BLaER1 treated with 17β-estradiol and CSF1 and Interleukin-3, amounts not matched to agents 10 nM and 100 nM (cell line): ENCODE results near the gene ABCA1.

Experiments
- H3K27ac ChIP-seq, 11 experiments: shearing (Covaris generic); formaldehyde crosslinking; 2 replicates each; pipeline ENCODE4 v1.8.1; 2022
- H3K27me3 ChIP-seq, 11 experiments: shearing (Covaris generic); formaldehyde crosslinking; 2 replicates each; pipeline ENCODE4 v1.8.1; 2022
- H3K36me3 ChIP-seq, 11 experiments: shearing (Covaris generic); formaldehyde crosslinking; 2 replicates each; pipeline ENCODE4 v1.8.1; 2022
- H3K4me1 ChIP-seq, 10 experiments: shearing (Covaris generic); formaldehyde crosslinking; 2 replicates each; pipeline ENCODE4 v1.8.1; 2022
- H3K4me2 ChIP-seq, 11 experiments: shearing (Covaris generic); formaldehyde crosslinking; 2 replicates each; pipeline ENCODE4 v1.8.1; 2022
- H3K4me3 ChIP-seq, 10 experiments: shearing (Covaris generic); formaldehyde crosslinking; 2 replicates each; pipeline ENCODE4 v1.8.1; 2022
- H3K9ac ChIP-seq, 11 experiments: shearing (Covaris generic); formaldehyde crosslinking; 2 replicates each; pipeline ENCODE4 v1.8.1; 2022
- H3K9me3 ChIP-seq, 11 experiments: shearing (Covaris generic); formaldehyde crosslinking; replicated peaks in 1 of 11; 2 replicates each; pipeline ENCODE4 v1.8.1; 2022
- H4K20me1 ChIP-seq, 11 experiments: shearing (Covaris generic); formaldehyde crosslinking; 2 replicates each; pipeline ENCODE4 v1.8.1; 2022
- Cebpa-rat ChIP-seq, 11 experiments: shearing (Covaris generic); IDR thresholded peaks; 2 replicates each; pipeline ENCODE4 v1.8.1; 2022

The ABCA1 gene

GRCh38 chr9:104876587-104876986, 51.4 kb downstream of the ABCA1 start:
- Histone ChIP-seq H4K20me1 (peaks cover 8 to 100% (median 47%) of the 10 kb centered on the region in 11 experiments; a peak in 18 of 22 replicates), H3K36me3 (peaks cover 84 to 100% (median 97%) of the 10 kb centered on the region in 11 experiments)

GRCh38 chr9:104875897-104876296, 52.1 kb downstream of the ABCA1 start:
- no peak for TF ChIP-seq Cebpa-rat (IDR thresholded peaks at IDR 0.05)
- Histone ChIP-seq H3K4me1 (peaks cover 34 to 100% (median 49%) of the 10 kb centered on the region in 10 experiments), H3K27me3 (no peaks in the 10 kb centered on the region), H4K20me1 (peaks cover 5 to 100% (median 40%) of the 10 kb centered on the region in 11 experiments; a peak in 17 of 22 replicates), H3K4me2 (peak overlapping the region in 5 of 11 experiments; percentile 3 to 87 (median 44); a peak in 8 of 22 replicates), H3K27ac (peak overlapping the region in 10 of 11 experiments; percentile 12 to 94 (median 28); a peak in 11 of 22 replicates), H3K9me3 (peaks cover 0 to 29% (median 21%) of the 10 kb centered on the region in 11 experiments; a peak in 15 of 22 replicates), H3K9ac (peak overlapping the region in 2 of 11 experiments; percentile 33 to 40; a peak in 2 of 22 replicates), H3K4me3 (no peak overlapping the region), H3K36me3 (peaks cover 84 to 99% (median 97%) of the 10 kb centered on the region in 11 experiments)

More at GRCh38 chr9:104876587-104876986, 51.4 kb downstream of the ABCA1 start:
- Histone ChIP-seq H3K4me3 (no peak overlapping the region), H3K4me2 (peak overlapping the region in 3 of 11 experiments; percentile 44 to 87 (median 80); a peak in 6 of 22 replicates), H3K9ac (peak overlapping the region in 2 of 11 experiments; percentile 18 to 57; a peak in 4 of 22 replicates), H3K27ac (peak overlapping the region in 10 of 11 experiments; percentile 0 to 94 (median 28); a peak in 13 of 22 replicates), H3K9me3 (peaks cover 0 to 29% (median 21%) of the 10 kb centered on the region in 11 experiments; a peak in 15 of 22 replicates), H3K27me3 (no peaks in the 10 kb centered on the region), H3K4me1 (peaks cover 27 to 98% (median 42%) of the 10 kb centered on the region in 10 experiments)
- no peak for TF ChIP-seq Cebpa-rat (IDR thresholded peaks at IDR 0.05)

GRCh38 chr9:104875320-104875719, 52.6 kb downstream of the ABCA1 start:
- no peak for TF ChIP-seq Cebpa-rat (IDR thresholded peaks at IDR 0.05)
- H3K4me1 ChIP-seq = peaks cover 40 to 100% (median 54%) of the 10 kb centered on the region in 10 experiments
- H4K20me1 ChIP-seq = peaks cover 5 to 98% (median 34%) of the 10 kb centered on the region in 11 experiments; a peak in 17 of 22 replicates

DNA sequence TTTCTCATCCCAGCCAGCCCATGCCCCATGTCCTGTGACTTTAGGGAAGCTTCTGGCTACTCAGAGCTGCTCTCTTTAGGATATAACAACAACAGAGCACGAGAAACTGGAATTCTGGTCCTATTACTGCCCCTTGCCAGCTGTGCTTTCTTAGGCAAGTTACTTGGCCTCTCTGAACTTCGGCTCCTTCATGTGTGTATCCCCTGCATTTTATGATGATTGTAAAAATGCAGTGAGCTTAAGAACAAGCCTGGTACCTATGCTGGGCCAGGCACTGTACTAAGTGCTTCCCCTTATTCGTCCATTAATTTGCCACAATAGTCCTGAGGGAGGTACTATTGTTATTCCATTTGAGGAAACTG, 54.5 kb downstream of the ABCA1 start:
- Histone ChIP-seq H3K4me3 (peak overlapping the region in 4 of 10 experiments; percentile 2 to 22 (median 8); a peak in 1 of 20 replicates), H3K9me3 (peaks cover 0 to 29% (median 21%) of the 10 kb centered on the region in 11 experiments; a peak in 15 of 22 replicates), H3K4me2 (peak overlapping the region; percentile 21 to 91 (median 82)), H4K20me1 (peaks cover 0 to 94% (median 25%) of the 10 kb centered on the region in 11 experiments; a peak in 14 of 22 replicates), H3K4me1 (peaks cover 57 to 97% (median 71%) of the 10 kb centered on the region in 10 experiments), H3K27ac (peak overlapping the region; percentile 90 to 99 (median 95)), H3K36me3 (peaks cover 75 to 92% (median 84%) of the 10 kb centered on the region in 11 experiments), H3K9ac (peak overlapping the region; percentile 27 to 87 (median 71)), H3K27me3 (no peaks in the 10 kb centered on the region)
- no peak; a peak in 1 of 22 replicates for TF ChIP-seq Cebpa-rat (IDR thresholded peaks at IDR 0.05)

More at GRCh38 chr9:104875320-104875719, 52.6 kb downstream of the ABCA1 start:
- peak overlapping the region in 10 of 11 experiments; percentile 12 to 94 (median 28); a peak in 15 of 22 replicates for H3K27ac ChIP-seq
- peaks cover 81 to 99% (median 94%) of the 10 kb centered on the region in 11 experiments for H3K36me3 ChIP-seq
- H3K9ac ChIP-seq = peak overlapping the region in 2 of 11 experiments; percentile 33 to 40; a peak in 3 of 22 replicates
- peak overlapping the region in 5 of 11 experiments; percentile 2 to 87 (median 44); a peak in 8 of 22 replicates for H3K4me2 ChIP-seq
- no peaks in the 10 kb centered on the region for H3K27me3 ChIP-seq
- peaks cover 0 to 29% (median 21%) of the 10 kb centered on the region in 11 experiments; a peak in 15 of 22 replicates for H3K9me3 ChIP-seq
- no peak overlapping the region for H3K4me3 ChIP-seq

- TF ChIP-seq Cebpa-rat (IDR thresholded peaks at IDR 0.05) = peak in 3 of 11 experiments; percentile 33 to 46 (median 37); a peak in 2 of 22 replicates
- Histone ChIP-seq H3K27ac (peak overlapping the region; percentile 90 to 99 (median 95)), H3K4me1 (peaks cover 63 to 97% (median 77%) of the 10 kb centered on the region in 10 experiments), H3K36me3 (peaks cover 72 to 92% (median 79%) of the 10 kb centered on the region in 11 experiments), H3K4me3 (0 out of 20 replicates have a peak overlapping the region, but pooled peaks of 3 of the 10 experiments have one; percentile 2 to 13 (median 2)), H3K27me3 (no peaks in the 10 kb centered on the region), H4K20me1 (peaks cover 0 to 94% (median 24%) of the 10 kb centered on the region in 11 experiments; a peak in 13 of 22 replicates), H3K9me3 (peaks cover 0 to 29% (median 21%) of the 10 kb centered on the region in 11 experiments; a peak in 15 of 22 replicates), H3K4me2 (peak overlapping the region; percentile 54 to 91 (median 85)), H3K9ac (peak overlapping the region; percentile 34 to 87 (median 71); a peak in 21 of 22 replicates)
Measured at GRCh38 chr9:104872656-104873488, 55.1 kb downstream of the ABCA1 start.

GRCh38 chr9:104871961-104872527, 55.9 kb downstream of the ABCA1 start:
- Histone ChIP-seq H3K27me3 (no peaks in the 10 kb centered on the region), H3K9me3 (peaks cover 0 to 25% (median 17%) of the 10 kb centered on the region in 11 experiments; a peak in 15 of 22 replicates), H3K9ac (peak overlapping the region in 10 of 11 experiments; percentile 47 to 87 (median 71); a peak in 18 of 22 replicates), H3K27ac (peak overlapping the region; percentile 90 to 99 (median 95)), H3K4me1 (peaks cover 71 to 99% (median 85%) of the 10 kb centered on the region in 10 experiments), H3K4me2 (peak overlapping the region; percentile 54 to 91 (median 85)), H3K4me3 (no peak overlapping the region; a peak in 1 of 20 replicates), H4K20me1 (peaks cover 0 to 94% (median 17%) of the 10 kb centered on the region in 11 experiments; a peak in 12 of 22 replicates), H3K36me3 (peaks cover 71 to 92% (median 79%) of the 10 kb centered on the region in 11 experiments)
- TF ChIP-seq Cebpa-rat (IDR thresholded peaks at IDR 0.05) = no peak

DNA sequence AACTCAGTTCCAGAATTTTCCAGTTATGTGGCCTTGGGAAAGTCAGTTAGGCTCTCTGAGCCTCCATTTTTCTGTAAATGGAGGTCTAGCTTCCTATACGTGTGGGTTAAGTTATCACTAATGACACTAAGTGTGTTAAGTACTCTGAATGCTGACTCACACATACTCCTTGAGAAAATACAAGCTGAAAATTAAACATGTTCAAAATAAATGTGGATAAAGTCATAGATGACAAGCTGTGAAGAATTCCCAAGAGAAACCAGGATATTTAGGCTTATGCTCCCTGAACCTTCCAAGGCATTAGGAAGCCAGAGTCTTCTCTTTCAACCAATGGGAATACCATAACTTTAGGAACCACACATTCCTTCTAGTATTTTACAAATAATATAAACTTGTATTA, 58.1 kb downstream of the ABCA1 start:
- peaks cover 93 to 99% (median 97%) of the 10 kb centered on the region in 10 experiments for H3K4me1 ChIP-seq

More for the DNA sequence above, 58.1 kb downstream of the ABCA1 start:
- Histone ChIP-seq H3K9me3 (peaks cover 0 to 4% (median 0%) of the 10 kb centered on the region in 11 experiments; a peak in 2 of 22 replicates), H3K27me3 (no peaks in the 10 kb centered on the region), H3K4me3 (peak overlapping the region in 7 of 10 experiments; percentile 18 to 38 (median 26); a peak in 7 of 20 replicates), H3K9ac (peak overlapping the region; percentile 79 to 91 (median 84)), H3K36me3 (peaks cover 68 to 92% (median 79%) of the 10 kb centered on the region in 11 experiments), H3K27ac (peak overlapping the region; percentile 91 to 99 (median 96)), H3K4me2 (peak overlapping the region; percentile 64 to 93 (median 86)), H4K20me1 (peaks cover 0 to 94% (median 2%) of the 10 kb centered on the region in 11 experiments; a peak in 7 of 22 replicates)
- no peak for TF ChIP-seq Cebpa-rat (IDR thresholded peaks at IDR 0.05)
